Measurements from ENCODE around the gene SIM1.

GRCh38 chr6:100453701-100454521 lies 10.8 kb downstream of the SIM1 start:
- no peak for TF ChIP-seq POLR2AphosphoS5 (IDR thresholded peaks at IDR 0.05)
- TF ChIP-seq CTCF (IDR thresholded peaks at IDR 0.05): no peak
